Measurements from ENCODE around the gene FAM184A.
"Not testable (repeated sequence)": the region's sequence is repeated elsewhere in the genome, so short reads cannot be mapped to it uniquely, and the experiment has no call there.

FAM184A gene, protein sequence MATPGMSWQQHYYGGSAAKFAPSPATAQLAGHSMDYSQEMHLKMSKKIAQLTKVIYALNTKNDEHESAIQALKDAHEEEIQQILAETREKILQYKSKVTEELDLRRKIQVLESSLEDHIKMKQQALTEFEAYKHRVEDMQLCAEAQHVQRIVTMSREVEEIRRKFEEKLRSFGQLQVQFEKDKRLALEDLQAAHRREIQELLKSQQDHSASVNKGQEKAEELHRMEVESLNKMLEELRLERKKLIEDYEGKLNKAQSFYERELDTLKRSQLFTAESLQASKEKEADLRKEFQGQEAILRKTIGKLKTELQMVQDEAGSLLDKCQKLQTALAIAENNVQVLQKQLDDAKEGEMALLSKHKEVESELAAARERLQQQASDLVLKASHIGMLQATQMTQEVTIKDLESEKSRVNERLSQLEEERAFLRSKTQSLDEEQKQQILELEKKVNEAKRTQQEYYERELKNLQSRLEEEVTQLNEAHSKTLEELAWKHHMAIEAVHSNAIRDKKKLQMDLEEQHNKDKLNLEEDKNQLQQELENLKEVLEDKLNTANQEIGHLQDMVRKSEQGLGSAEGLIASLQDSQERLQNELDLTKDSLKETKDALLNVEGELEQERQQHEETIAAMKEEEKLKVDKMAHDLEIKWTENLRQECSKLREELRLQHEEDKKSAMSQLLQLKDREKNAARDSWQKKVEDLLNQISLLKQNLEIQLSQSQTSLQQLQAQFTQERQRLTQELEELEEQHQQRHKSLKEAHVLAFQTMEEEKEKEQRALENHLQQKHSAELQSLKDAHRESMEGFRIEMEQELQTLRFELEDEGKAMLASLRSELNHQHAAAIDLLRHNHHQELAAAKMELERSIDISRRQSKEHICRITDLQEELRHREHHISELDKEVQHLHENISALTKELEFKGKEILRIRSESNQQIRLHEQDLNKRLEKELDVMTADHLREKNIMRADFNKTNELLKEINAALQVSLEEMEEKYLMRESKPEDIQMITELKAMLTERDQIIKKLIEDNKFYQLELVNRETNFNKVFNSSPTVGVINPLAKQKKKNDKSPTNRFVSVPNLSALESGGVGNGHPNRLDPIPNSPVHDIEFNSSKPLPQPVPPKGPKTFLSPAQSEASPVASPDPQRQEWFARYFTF

DNA sequence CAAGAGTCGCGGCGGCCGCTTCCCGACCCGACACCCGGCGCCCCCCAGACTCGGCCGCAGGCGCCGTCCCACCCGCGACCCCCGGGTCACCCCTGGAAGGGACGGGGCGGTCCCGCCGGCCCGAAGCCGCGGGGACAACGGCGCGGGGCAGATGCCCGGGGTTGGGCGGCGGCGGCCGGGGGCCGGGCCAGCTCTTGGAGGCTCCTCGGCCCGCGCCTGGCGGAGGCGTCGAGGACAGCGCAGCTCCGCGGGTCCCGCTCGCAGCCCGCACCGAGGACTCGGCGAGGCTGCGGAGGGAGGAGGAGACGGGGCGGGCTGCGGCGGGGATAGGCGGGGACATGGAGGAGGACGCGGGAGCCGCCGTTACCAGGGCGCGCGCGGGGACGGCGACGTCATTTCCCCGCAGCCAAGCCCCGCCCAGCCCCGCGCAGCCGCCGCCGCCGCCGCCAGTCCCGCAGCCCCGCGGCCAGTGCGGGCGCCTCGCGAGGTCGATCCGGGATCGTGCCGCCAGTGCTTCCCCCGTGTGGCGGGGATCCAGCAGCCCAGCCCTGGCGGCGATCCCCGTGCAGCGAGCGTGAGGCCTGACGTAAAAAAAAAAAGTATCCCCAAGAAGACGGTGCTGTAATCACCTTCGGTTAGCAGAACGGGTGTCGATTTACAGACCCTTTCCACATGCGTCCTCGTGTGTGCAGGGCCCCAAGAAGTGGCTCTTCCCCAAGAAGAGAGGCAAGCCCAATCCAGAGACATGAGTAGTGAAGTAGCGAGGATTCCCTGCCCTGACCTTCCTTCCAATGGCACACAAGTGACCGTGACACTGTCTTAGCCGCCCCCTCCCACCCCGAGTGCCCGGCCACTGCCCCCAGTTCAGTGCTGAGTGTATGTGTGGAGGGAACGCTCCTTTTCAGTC, at the start of gene FAM184A:
Gene FAM184A, minus strand, starts transcription at position 289 of the 907 bp plus-strand sequence. CDS start 365 bp downstream, outside the sequence.
- DNase-seq = peak in 12 of 14 donors; percentile 7 to 76 (median 40)

DNA sequence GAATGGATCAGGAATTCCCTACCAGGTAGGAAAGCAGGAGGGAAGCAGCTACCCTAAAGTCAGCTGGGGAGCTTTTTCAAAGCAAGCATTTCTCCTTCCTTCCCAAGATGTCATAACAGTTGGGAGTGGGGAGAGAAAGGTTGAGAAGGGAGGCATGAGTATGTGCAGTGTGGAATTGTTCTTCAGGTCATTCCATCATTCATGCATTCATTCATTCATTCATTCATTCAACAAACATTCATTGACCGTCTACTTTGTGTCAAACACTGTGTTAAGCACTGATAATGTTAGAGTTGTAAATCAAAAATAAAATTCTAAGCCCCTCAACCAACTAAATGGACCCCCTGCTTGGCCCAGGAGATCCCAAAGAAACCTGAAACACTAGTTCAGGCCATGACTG, 49.2 kb upstream of the FAM184A start:
- DNase-seq = no peak

DNA sequence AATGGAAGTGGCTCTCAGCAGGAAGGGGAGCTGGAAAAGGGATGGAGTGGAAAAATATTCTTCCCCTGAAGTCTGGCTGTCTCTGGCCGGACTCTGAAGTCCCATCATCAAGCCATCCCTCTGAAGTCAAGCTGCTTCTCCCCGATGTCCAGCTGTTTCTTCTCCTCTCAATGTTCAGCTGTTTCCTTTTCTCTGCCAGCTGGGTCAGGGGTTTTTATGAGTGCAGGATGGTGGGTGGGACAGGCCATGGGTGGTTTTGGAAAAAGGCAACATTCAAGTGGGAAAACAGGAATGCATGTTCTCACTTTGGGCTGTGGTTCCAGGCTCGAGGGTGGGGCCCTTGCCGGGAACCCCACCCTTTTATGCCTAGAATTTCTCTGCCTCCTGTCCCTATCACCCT, 48.4 kb upstream of the FAM184A start:
- DNase-seq = no peak

DNA sequence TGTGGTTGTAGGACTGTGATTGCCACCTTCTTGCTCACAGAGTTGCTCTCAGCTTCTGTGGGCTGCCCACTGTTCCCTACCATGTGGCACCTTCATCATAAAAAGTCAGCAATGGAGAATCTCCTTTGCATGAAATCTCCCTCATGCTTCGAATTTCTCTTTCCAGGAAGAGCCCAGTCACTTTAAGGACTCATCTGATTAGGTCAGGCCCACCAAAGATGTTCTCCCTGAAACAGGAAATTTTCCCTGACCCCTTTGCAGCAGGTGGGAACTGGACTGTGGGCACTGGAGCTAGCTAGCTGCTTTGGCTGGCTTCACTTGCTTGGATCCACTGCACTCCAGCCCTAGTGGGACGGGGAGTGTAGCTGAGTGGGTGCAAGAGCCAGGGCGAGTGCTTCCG, 47.7 kb upstream of the FAM184A start:
- DNase-seq = no peak

DNA sequence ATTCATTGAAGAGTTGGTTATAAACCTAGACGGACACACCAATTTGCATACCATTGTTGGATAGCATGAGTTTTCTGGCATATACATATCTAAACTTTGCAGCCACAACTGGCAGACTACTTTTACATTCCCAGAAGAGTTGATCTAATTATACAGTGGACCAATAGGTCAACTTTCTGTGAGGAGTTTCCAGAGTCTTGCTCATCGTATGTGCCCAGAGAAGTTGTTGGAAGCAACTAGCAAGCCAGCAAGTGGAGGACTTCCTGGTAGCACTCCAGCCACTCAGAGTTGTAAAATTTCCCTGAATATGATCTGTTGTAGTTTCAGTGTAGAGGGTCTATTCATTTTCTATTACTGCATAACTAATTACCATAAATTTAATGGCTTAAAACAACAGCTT, 47.1 kb upstream of the FAM184A start:
- DNase-seq = no peak

DNA sequence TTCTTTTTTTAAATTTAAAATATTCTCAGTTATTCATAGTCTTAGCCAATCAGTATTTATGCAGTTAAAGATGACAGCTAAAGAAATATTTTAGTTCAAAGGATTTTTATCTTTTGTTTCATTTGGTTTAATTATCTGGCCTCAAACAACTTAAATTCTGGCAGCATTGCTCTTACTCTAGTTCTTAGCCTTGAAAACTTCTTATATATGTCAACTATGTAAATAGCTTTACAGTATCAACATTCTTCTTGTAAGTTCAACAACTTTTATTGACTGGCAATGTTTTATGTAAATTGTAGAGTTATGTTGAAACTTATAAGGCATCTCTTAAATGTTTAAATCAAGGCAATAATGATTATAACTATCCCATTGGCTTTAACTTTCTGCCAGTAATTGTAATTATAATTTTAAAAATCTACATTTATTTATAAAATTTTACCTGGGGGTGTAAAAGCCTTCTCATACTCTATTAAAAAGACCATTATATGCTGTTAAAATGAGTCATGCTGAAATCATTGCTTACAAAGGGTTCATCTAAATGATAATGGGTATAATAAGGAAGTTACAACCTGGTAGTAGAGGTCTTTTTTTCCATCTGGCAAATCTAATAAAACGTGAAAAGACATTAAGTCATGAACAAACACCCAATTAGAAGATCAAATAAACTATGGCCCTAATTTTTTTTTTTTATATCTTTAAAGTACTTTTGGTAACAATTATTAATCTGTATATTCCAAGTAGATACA, 45.8 kb upstream of the FAM184A start:
- DNase-seq = no peak

DNA sequence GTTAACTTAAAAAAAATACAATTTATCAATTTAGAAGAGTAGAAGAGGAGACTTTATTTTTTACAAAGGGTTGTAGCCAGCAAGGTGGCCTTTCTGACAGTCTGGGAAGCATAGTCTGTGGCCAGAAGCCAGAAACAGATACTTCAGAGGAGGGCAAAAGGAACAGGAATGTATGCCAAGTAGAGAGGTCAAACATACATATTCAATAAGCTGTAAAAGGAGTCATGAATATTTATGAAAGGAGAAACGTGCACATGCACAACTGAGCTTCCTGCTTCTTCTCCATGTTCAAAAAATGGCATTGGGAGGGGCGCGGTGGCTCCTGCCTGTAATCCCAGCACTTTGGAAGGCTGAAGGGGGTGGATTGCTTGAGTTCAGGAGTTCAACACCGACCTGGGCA, 43.9 kb upstream of the FAM184A start:
- DNase-seq = no peak

DNA sequence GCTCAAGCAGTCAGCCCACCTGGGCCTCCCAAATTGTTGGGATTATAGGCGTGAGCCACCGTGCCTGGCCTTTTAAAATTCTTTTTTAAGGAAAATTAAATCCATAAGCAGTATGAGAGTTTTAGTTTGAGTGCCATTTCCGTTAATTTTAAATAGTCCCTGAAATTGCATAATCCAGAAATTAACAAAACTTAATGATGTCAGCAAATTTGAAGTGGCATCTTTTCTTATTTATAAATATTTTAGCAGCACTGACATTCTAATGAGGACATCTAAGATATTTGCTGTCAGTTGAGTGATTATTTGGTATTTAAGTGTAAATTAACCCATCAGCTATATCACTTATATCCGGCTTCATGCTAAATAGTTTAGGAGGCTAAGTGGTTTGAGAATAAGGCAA, 42.9 kb upstream of the FAM184A start:
- no peak for DNase-seq

DNA sequence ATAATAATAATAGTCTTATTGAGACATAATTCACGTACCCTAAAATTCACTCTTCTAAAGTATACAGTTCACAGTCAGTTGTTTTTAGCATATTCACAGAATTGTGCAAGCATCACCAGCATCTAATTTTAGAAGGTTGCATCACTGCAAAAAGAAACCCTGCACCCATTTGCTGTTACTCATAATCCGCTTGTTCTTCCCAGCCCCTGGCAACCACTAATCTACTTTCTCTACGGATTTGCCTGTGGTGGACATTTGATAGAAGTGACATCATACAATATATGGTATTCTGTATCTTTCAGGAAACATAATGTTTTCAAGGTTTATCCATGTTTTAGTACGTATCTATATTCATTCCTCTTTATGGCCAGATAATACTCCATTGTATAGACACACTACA, 41.5 kb upstream of the FAM184A start:
- DNase-seq = no peak

DNA sequence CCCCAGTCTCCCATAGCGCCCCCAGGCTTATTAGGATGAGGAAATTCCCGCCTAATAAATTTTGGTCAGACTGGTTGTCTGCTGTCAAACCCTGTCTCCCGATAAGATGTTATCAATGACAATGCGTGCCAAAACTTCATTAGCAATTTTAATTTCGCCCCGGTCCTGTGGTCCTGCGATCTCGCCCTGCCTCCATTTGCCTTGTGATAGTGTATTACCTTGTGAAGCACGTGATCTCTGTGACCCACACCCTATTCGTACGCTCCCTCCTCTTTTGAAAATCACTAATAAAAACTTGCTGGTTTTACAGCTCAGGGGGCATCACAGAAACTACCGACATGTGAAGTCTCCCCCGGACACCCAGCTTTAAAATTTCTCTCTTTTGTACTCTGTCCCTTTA, 40.6 kb upstream of the FAM184A start:
- not testable (repeated sequence) for DNase-seq

DNA sequence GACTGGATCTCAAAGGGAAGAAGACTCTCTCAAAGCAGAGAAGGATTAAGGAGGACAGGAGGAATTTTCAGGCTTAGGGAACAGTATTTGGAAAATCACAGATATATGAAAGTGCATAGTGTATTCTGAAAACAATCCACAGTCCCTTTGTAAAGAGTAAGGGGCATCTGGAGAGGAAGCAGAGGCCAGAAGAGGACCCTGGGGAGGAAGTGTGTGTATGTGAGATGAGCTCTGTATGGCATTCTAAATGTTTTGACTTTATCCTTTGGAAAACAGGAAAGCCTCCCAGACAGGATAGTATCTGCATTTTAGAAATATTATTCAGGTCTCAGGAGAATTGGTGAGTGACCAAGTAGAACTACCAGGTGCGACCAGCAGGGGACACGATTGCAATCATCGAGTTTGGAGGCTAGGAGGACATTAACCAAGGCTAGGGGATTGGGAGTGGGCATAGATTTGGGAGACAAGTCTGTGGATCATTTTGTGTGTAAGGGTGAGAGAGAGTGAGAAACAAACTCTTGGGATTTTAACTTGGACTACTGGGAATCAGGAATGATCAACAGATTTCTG, 38.3 kb upstream of the FAM184A start:
- no peak for DNase-seq

DNA sequence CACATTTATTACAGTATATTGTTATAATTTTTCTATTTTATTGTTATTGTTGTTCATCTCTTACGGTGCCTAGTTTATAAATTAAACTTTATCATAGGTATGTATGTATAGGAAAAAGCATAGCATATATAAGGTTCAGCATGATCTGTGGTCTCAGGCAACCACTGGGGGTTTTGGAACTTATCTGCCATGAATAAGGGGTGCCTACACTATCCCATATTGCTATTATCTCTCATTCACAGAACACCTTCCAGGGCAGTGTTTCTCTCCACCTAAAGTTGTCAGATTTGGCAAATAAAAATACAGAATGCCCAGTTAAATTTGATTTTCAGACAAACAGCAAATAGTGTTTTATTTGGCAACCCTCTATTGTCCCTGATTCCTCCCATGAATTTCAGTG, 35.5 kb upstream of the FAM184A start:
- no peak for DNase-seq

DNA sequence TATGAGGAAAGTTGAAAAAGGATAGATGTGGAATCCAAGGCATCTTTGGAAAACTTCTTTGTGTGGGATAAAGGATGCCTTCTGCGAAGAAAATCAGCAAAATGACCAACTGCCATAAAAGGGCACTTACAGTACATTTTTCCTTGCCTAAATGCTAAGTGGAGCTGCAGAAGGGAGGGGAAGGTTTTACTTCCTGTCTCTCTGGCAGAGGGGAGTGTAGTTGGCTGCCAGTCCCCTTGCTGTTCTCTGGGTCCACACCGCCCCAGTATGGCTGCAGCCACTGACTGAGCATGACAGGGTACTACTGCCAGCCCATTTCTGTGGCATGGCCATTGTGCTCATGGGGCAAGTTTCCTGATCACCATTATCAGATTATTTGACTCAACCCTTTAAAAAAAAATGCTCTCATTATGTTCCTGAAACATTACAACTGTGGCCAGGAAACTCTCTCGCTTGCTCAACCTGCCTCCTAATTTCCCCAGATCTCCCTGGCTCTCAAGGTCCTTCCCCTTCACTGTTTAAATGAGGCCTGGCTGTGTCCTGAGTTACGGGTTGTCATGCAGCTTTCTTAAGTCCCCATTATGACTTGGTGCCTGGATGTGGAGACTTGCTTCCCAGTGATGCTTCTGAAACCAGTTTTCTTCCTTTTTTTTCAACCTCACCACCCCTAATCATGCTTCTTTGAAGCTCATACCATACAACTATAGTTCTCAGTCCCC, 34.5 kb upstream of the FAM184A start:
- DNase-seq = peak in 1 of 14 donors; percentile 8

DNA sequence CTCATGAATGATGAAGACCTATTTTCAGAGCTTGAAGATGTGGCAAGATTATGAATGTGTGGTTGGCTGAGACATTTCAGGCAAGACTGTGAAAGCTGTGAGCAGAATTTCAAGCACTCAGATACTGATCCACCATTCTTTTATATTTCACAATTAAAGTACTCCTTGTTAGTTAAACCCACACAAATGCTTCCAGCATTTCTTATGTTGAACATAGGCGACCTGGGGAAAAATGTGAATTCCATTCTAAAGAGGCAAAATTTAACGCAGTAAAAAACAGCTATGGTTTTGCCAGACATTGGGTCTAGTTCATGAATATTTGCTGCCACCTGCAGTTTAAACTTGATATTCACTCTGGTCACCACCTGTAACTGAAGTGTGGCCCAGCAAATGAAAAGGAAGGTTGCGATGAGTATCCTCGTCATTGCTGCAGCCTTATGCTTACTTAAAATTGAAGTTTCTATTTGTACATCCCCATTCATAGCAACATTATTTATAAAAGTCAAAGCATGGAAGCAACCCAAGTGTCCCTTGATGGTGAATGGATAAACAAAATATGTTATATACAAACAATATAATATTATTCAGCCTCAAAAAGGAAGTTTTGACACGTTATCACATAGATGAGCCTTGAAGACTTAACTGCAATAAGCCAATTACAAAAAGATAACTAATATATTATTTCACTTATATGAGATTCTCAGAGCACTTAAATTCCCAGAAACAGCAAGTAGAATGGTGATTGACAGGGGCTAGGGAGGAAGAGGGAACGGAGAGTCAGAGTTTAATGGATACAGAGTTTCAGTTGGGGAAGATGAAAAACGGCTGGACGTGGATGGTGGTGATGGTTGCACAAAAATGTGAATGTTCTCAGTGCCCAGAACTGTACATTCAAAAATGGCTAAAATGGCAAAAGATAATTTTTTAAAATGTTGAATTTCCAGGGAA, 32.4 kb upstream of the FAM184A start:
- DNase-seq = peak in 5 of 14 donors; percentile 5 to 33 (median 8)

DNA sequence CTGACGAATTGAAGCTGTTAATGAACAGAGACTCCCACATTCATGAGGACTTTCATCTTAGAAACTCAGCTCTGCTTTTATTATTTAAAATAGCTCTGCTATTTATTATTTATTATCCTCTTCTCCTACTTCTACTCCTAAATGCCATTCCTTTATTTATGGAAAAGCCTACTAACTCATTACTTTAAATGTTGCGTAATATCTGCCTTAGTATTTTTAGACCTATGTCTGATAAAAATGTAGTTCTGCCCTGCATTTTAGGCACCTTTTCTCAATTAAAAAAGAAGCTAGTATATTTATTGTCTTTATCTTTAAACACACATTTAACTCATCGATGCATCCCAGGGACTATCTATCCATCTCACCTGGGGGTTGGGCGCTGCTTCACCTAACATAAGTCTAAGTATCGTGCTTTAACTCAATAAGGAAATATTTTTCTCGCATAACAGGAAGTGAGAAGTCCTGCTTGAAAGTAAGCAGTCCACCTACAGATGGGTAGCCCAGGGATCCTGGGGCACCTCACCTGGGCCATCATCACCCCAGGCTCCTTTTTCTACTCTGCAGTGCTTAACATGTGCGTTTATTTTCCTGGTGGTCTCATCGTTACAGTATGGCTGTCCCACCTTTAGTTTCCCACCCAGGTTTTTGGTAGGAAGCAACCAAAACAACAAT, 31.3 kb upstream of the FAM184A start:
- no peak for DNase-seq

DNA sequence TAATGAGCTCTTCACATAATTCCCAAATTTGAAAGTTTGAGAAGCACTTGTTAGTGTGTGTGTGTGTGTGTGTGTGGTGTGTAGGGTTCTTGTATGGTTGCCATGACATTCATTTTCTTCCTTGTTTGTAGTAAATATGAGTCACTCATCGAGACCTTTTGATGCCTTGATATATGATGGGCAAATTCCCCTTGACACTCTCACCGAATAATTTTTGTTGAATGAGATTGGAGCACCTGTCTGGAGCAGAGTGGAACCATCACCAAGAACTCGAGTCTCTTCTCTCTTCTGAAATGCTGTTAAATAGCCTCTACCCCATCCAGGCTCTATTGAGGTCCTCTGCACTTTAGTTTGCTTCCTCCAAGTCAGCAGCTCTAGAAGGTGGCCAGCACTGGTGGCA, 29.6 kb upstream of the FAM184A start:
- no peak for DNase-seq

DNA sequence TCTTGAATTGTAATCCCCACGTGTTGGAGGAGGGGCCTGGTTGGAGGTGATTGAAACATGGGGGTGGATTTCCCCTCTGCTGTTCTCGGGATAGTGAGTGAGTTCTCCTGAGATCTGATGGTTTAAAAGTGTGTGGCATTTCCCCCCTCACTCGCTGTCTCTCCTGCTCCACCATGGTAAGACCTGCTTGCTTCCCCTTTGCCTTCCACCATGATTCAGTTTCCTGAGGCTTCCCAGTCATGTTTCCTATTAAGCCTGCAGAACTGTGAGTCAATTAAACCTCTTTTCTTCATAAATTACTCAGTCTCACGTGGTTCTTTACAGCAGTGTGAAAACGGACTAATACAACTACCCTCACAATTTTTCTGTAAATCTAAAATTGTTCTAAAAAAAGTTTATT, 26.8 kb upstream of the FAM184A start:
- DNase-seq = no peak

DNA sequence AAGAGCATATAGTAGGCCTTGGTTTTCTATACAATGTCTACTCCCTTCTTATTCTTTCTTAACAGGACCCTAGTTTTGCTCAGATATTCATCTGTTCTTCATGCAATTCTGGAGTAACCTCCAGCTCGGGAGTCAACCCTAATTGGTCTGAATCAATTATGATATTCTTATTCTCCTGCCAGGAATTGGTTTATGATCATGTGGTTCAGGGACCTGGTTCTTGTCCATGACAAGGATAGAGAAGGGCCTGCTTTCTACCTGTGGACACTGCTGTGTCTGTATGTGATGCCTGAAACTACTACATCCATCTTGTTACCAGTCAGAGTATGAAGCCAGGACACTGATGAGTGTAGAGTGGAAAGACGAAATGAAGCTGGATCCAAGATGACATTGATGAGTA, 24.4 kb upstream of the FAM184A start:
- DNase-seq = no peak
